HG03060 (cell line): ENCODE measurements around the gene DCAF15.
"Not testable (repeated sequence)": the region's sequence is repeated elsewhere in the genome, so short reads cannot be mapped to it uniquely, and the experiment has no call there.

Experiments used
- ATAC-seq: cut with Tn5 transposase; IDR thresholded peaks from one replicate; pipeline ENCODE4 v1.9.1; 2021; ENCODE audit warnings: low read depth, moderate number of reproducible peaks; ENCODE audit not compliant: unreplicated experiment

Gene DCAF15

GRCh38 chr19:13959141-13959961 is 7.0 kb downstream of the DCAF15 start:
- ATAC-seq, result no peak

GRCh38 chr19:13959962-13960862 is 7.9 kb downstream of the DCAF15 start:
- no peak for ATAC-seq

GRCh38 chr19:13960863-13961784 is 8.8 kb downstream of the DCAF15 start:
- no peak for ATAC-seq

- no peak for ATAC-seq
These were observed 9.8 kb downstream of the DCAF15 start for GRCh38 chr19:13961826-13962698.

- ATAC-seq, result no peak
These were observed 10.6 kb downstream of the DCAF15 start for GRCh38 chr19:13962699-13963602.

GRCh38 chr19:13963603-13964105 is 11.3 kb downstream of the DCAF15 start:
- no peak for ATAC-seq

- ATAC-seq, result no peak
These were observed 12.5 kb downstream of the DCAF15 start for GRCh38 chr19:13964776-13965175.

- no peak for ATAC-seq
These were observed 13.1 kb downstream of the DCAF15 start for GRCh38 chr19:13965377-13965896.

GRCh38 chr19:13965926-13966683 is 13.8 kb downstream of the DCAF15 start:
- no peak for ATAC-seq

- no peak for ATAC-seq
These were observed 14.4 kb downstream of the DCAF15 start for GRCh38 chr19:13966684-13967128.

GRCh38 chr19:13967206-13967605 is 14.9 kb downstream of the DCAF15 start:
- ATAC-seq, result not testable (repeated sequence)

- no peak for ATAC-seq
These were observed 16.1 kb downstream of the DCAF15 start for GRCh38 chr19:13968383-13968935.

GRCh38 chr19:13968999-13969398 is 16.7 kb downstream of the DCAF15 start:
- ATAC-seq, result no peak

- ATAC-seq, result no peak
These were observed 17.6 kb downstream of the DCAF15 start for GRCh38 chr19:13969897-13970296.

GRCh38 chr19:13971868-13972267 is 19.6 kb downstream of the DCAF15 start:
- ATAC-seq, result not testable (repeated sequence)

- no peak for ATAC-seq
These were observed 20.3 kb downstream of the DCAF15 start for GRCh38 chr19:13972368-13973155.
